Left lobe of liver (tissue), 2 donors: ENCODE measurements around the gene ACACA. TPM values are rescaled to one million over a fixed set of nuclear protein-coding genes. Genes with fewer than 3 reads are reported as not detected.

Experiments used
- ATAC-seq: fragments of 200-7000 bp; cut with Tn5 transposase; one replicate; pipeline ENCODE4 v1.9.1; 2020; ENCODE audit warnings: mild to moderate bottlenecking, moderate library complexity
- DNase-seq: peaks from one replicate; pipeline ENCODE4 v3.0.0-alpha.2; 2020; ENCODE audit warnings: low spot score
- total RNA-seq: library from RNA; stranded (reverse); gene quantifications from one replicate; pipeline ENCODE4 v1.2.1, GENCODE V29; 2021
- donor health status: DM: no; HTN: no; CAD: no; lungs with moderate emphysema.
- donor health status: DM: no; HTN: yes; CAD: no.

The ACACA gene
- total RNA-seq, 1 donor from 2014 or later = 37.9 TPM

- no peak for ATAC-seq
- DNase-seq = no peak
Observed at GRCh38 chr17:37299257-37299980, 107.2 kb downstream of the ACACA start.

GRCh38 chr17:37295888-37296287 lies 110.7 kb downstream of the ACACA start:
- ATAC-seq = no peak
- no peak for DNase-seq

GRCh38 chr17:37294888-37295287 lies 111.7 kb downstream of the ACACA start:
- no peak for DNase-seq
- no peak for ATAC-seq

- ATAC-seq (no peak), DNase-seq (no peak)
Observed at GRCh38 chr17:37293770-37294169, 112.9 kb downstream of the ACACA start.

- DNase-seq (no peak), ATAC-seq (peak; percentile 18)
Observed at GRCh38 chr17:37292429-37293139, 114.1 kb downstream of the ACACA start.

DNA sequence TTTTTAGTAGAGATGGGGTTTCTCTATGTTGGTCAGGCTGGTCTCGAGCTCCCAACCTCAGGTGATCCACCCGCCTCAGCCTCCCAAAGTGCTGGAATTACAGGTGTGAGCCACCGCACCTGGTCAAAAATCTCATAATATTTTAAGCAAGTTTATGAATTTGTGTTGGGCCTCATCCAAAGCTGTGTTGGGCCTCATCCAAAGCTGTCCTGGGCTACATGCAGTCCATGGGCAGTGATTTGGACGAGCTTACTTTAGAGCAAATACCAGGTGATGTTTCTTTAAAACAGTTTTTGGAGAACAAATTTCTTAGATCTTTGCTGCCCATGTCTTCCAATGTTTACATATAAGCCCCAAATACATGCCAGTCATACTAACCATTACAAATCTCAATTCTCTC lies 115.3 kb downstream of the ACACA start:
- DNase-seq (no peak), ATAC-seq (no peak)

GRCh38 chr17:37286430-37286829 lies 120.2 kb downstream of the ACACA start:
- no peak for ATAC-seq
- no peak for DNase-seq

GRCh38 chr17:37284191-37284590 lies 122.4 kb downstream of the ACACA start:
- DNase-seq = no peak
- no peak for ATAC-seq

- ATAC-seq (no peak), DNase-seq (no peak)
Observed at GRCh38 chr17:37283414-37283961, 123.1 kb downstream of the ACACA start.

- DNase-seq (no peak), ATAC-seq (no peak)
Observed at GRCh38 chr17:37280841-37281240, 125.8 kb downstream of the ACACA start.

DNA sequence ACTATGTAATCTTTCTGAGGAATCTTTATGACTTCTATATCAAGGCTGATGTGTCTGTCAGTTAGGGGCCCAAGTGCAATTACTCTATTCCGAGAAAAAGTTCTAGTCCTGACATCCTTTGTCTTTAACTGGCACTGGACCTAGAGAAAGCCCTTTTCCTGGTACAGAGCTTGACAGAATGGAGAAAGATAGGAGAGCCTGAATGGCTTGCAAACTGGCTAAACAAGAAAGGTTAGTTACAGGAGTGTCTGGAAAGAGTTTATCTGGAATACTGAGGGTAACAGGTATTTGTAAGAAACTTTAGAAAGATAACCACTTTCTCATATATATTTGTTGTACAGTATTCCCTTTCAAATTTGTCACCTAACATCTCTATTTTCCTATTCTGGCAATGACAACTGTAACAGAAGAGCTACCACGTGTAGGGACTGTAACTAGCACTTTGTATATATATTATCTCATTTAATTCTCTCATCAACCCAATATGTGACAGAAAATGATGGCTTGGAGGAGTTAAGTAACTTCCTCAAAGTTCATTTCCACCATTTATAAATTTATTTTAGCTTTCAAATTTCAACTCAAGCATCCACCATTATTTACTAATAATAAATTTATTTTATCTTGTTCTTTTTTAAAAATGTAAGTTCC lies 128.3 kb downstream of the ACACA start:
- ATAC-seq (no peak), DNase-seq (no peak)

- ATAC-seq (no peak), DNase-seq (no peak)
Observed at GRCh38 chr17:37276475-37276874, 130.2 kb downstream of the ACACA start.

DNA sequence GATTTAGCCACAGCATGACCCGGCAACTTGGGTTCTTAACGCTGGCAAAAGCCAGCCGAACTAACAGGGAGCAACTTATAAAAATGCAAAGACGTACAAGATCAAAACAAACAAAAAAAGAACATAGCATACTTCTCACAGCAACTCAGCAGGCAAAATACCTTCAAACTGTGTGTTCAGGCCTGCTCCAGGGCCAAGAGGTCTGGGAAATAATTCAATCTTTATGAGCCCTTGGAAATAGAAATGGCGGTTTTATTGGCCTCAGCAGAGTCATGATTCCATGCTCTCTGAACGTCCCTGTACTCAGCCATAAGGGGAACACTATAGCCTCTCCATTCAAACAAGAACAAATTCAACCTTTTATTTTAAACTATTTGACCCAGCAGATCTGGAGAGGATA lies 132.2 kb downstream of the ACACA start:
- DNase-seq = no peak
- no peak for ATAC-seq

DNA sequence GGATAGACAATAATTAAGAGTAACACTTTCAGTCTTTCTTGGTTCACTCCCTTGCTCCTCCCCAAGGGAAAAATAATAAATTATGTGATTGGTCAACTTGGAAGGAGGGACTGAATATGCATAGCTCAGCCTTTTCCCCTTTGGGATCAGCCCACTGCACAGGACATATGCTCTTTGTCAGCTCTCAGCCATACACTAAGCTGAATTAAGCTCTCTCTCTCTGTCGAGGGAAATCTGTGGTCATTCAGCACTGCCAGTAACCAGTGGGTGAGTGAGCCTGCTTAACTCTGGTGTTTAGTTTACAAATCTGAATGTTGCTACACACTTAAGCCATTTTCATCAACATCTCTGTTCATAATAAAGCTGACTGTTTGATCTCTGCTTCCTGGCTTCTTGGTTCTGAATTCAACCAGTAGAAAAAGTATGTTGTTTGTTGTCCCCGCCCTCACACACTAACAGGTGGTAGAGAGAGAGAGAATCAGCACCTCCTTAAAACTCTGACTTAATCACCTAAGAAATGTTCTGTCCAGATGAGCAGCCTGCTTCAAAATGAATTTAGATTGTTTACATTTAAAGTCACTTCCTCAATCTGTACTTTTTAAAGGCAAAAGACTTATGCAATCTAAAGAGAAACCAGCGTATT lies 133.1 kb downstream of the ACACA start:
- ATAC-seq (peak; percentile 21), DNase-seq (no peak)

DNA sequence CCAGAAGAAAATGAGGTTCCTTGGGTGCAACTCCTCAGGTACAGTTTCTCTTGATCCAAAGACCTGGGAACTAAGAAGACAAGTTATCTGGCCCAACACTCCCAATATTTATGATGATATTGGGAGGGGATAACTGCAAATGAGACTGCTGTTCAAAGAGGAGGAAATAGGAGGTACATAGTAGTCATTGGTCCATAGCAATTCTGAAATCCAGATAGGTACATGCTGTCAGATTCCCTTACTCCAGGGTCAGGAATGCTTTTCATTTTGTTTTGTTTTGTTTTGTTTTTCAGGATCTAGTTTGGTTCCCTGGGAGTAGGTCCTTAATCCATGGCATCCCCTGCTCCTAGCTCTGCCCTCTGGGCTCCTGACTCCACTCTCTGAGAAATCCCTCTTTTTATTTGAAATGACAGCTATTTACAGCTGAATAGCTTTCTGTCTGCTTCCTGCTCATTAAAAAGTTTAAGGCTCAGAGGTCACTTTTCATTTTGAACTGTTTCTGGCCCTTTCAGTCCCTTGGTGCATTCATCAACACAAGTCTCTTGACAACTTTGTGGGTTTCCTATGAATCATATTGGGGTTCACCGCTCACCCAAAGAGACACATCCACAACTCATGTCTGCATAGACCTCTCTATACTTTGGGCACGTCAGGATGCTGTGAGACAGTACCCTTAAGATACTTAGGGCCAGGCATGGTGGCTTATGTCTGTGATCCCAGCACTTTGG lies 141.0 kb downstream of the ACACA start:
- no peak for ATAC-seq

DNA sequence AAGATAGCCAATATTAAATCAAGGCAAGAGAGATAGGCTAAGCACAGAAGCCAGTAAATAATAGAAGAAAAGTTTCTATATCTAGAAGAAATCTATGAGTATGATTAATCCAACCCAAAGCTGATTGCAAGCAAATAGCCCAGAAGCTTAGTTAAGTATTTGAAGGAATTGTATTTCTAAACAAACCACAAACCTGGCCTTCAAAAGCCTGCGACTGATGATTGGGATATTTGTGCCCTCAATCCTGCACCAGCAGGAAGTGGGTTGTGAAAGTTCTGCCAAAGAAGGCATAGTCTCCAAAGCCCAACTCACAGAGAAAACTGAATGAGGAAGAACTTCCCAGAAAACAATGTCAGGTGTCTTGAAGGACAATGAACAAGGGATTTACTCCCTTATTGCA lies 145.3 kb downstream of the ACACA start:
- DNase-seq (no peak), ATAC-seq (no peak)

More for the DNA sequence above, 141.0 kb downstream of the ACACA start:
- no peak for DNase-seq

DNA sequence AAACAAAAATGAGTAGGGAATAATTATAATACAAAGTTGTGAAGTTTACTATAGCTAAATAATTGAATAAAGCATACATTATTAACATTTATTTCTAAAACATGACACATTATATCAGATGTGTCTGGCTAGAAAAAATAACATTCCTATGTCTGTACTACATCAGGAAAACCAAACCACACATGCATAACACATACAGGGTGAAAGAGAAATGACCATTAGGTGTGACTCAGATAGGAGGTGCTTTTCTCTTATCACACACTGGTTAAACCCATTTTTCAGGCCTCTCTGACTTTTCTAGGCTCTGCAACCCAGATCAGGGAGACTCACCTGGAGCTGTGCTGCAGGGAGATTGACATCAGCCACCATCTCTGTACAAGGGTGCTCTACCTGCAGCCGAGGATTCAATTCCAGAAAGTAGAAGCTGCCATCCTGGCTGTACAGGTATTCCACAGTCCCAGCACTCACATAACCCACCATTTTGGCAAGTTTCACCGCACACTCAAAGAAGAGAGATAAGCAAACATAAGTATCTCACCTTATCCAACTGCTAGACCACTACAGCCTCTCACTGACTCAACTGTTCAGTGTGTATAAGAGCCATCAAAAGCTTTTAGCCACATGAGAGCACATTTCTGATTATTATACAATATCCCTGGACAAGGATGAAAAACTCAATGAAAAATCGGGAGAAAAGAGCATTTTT lies 147.5 kb downstream of the ACACA start:
- no peak for DNase-seq
- no peak for ATAC-seq

GRCh38 chr17:37256627-37257026 lies 150.0 kb downstream of the ACACA start:
- DNase-seq (no peak), ATAC-seq (no peak)

DNA sequence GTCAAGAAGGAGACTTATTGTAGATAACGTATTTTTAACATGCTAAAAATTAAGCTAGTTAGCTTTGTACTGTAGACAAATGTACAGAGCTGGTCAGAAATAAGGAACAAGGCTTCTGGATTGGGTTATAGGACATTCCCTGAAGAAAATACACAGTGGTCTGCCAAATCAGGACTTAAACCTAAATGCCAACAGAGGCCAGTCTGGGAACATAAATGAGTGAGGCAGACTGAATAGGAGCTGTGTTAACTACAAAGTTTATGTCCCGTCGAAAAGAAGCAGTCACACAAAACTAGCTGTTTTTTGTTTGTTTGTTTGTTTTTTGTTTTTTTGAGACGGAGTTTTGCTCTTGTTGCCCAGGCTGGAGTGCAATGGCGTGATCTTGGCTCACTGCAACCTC lies 151.2 kb downstream of the ACACA start:
- ATAC-seq (no peak), DNase-seq (no peak)

DNA sequence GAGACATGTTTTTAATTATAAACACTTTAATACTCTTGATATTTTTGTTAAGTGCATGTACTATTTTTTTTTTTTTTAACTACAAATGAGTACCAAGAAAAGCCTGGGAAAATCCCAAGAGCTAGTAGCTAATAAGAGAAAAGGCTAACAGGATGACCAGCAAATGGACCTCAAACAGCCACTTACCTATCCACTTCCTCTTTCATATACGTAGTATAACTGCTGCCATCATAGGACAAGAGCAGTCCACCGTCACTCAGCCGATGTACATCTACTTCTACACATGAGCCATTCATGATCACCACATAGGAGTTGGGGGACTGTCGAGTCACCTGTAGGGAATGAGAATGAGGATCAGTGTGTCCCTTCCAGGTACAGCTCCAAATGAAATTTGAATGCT lies 158.8 kb downstream of the ACACA start:
- no peak for DNase-seq
- no peak for ATAC-seq
